Esophagus muscularis mucosa (tissue), 4 donors: ENCODE measurements around the gene CEP290. TPM values are rescaled to one million over a fixed set of nuclear protein-coding genes. Genes with fewer than 3 reads are reported as not detected.

Source experiments
- DNase-seq: peaks from one replicate; pipeline ENCODE4 v3.0.0-alpha.2; 2017; ENCODE audit errors: extremely low spot score
- H3K27ac ChIP-seq, 4 donors: fragments of 200-600 bp; sonication (generic); replicated peaks in 1 of 4; 1 replicate in 3 of 4; 2 replicates in 1 of 4; pipeline ENCODE4 v1.5.1; 2016 to 2019; ENCODE audit warnings: mild to moderate bottlenecking in 1 of 4
- H3K27me3 ChIP-seq, 4 donors: fragments of 200-600 bp; sonication (generic); one replicate each; pipeline versions ENCODE4 v1.5.1 to v1.6.0; 2016 to 2019
- H3K36me3 ChIP-seq, 4 donors: fragments of 200-600 bp; sonication (generic); one replicate each; pipeline ENCODE4 v1.5.1; 2016 to 2019
- H3K4me1 ChIP-seq, 4 donors: fragments of 200-600 bp; sonication (generic); one replicate each; pipeline ENCODE4 v1.5.1; 2016 to 2019
- H3K4me3 ChIP-seq, 4 donors: fragments of 200-600 bp; sonication (generic); 1 replicate in 2 of 4; 2 replicates in 2 of 4; pipeline ENCODE4 v1.5.1; 2016 to 2019; ENCODE audit warnings: mild to moderate bottlenecking in 4 of 4, moderate library complexity in 1 of 4
- H3K9me3 ChIP-seq, 4 donors: fragments of 200-600 bp; sonication (generic); 1 replicate in 3 of 4; 2 replicates in 1 of 4; pipeline ENCODE4 v1.5.1; 2016 to 2019
- CTCF ChIP-seq, 3 experiments: fragments of 200-600 bp in 2 of 3; fragments of 450-650 bp in 1 of 3; sonication (generic) in 2 of 3; IDR thresholded peaks; one replicate each; pipeline ENCODE4 v1.5.1; 2017 to 2019; ENCODE audit warnings: antibody characterized with exemption in 3 of 3, mild to moderate bottlenecking in 2 of 3, moderate library complexity in 1 of 3
- EP300 ChIP-seq: sonication (generic); formaldehyde crosslinking; IDR thresholded peaks from one replicate; pipeline ENCODE4 v1.6.1; 2017; ENCODE audit warnings: antibody characterized with exemption
- POLR2A ChIP-seq: fragments of 450-650 bp; IDR thresholded peaks from one replicate; pipeline ENCODE4 v1.6.1; 2017; ENCODE audit warnings: antibody characterized with exemption, moderate library complexity, mild to moderate bottlenecking, low read depth
- POLR2AphosphoS5 ChIP-seq, 2 donors: sonication (generic); formaldehyde crosslinking; IDR thresholded peaks; one replicate each; pipeline ENCODE4 v1.6.1; 2017; ENCODE audit warnings: antibody characterized with exemption in 2 of 2
- WGBS: methylation state at CpG from one replicate; pipeline ENCODE4 v1.1.5; 2018; 5-methylcytosine and 5-hydroxymethylcytosine counted together
- intact Hi-C: fragments of 100-400 bp; cut with DNase I; formaldehyde crosslinking; loops from one replicate; pipeline ENCODE4 v1.15.1; 2023
- small RNA-seq, 3 donors: library from RNA; depleted of rRNA; stranded (forward); fragments of <200 nt; gene quantifications; one replicate each; pipeline ENCODE3, GENCODE V24; 2016
- total RNA-seq, 4 donors: library from RNA; depleted of rRNA; stranded (reverse); fragments of >200 nt; gene quantifications; one replicate each; pipeline versions ENCODE4 v1.1.0 to v1.2.1, GENCODE V29; 2016

CEP290 gene
- total RNA-seq, 4 donors from 2014 or later = 8.1 to 18.1 (median 13.6) TPM

DNA sequence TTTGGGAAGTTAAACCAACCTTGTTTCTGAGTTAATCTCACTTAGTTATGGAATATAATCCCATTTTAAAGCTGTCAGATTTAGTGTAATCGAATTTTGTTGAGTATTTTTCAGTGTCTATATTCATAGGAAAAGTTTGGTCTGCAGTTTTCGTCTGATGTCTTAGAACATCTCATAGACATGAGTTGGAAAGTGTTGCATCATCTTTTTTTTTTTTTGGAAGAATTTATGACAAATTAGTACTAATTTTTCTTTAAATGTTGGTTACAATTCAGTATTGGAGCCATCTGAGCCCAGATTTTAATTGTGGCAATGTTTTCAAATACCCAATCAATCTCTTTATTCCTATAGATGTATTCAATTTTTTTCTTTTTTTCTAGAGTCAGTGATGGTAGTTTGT is 140.6 kb downstream of the CEP290 start:
- intact Hi-C loops = no loop called here
- no peaks in the 10 kb centered on the region for H3K27me3 ChIP-seq
- H3K4me3 ChIP-seq = no peak overlapping the region
- no peak for DNase-seq
- WGBS = 84% methylated on average over 2 of the region's 2 CpGs
- no peak for TF ChIP-seq POLR2A
- TF ChIP-seq POLR2AphosphoS5 (IDR thresholded peaks at IDR 0.05) = no peak
- no peak for TF ChIP-seq CTCF (IDR thresholded peaks at IDR 0.05)
- no peak for TF ChIP-seq EP300
- no peaks in the 10 kb centered on the region for H3K36me3 ChIP-seq
- peaks cover 0 to 11% (median 6%) of the 10 kb centered on the region in 4 donors for H3K9me3 ChIP-seq
- no peak overlapping the region for H3K27ac ChIP-seq
- H3K4me1 ChIP-seq = no peaks in the 10 kb centered on the region

Small RNAs within 50 kb of the gene (small RNA-seq; reads per million reads assigned to genes)
- 0 reads per million in 3 donors for gene RNA5SP364

Other genes with a start within 250 kb of the CEP290 start
- not detected for gene C12orf50, start 112.7 kb downstream of the CEP290 start, total RNA-seq
- gene TMTC3, start 219 bp upstream of the CEP290 start, total RNA-seq = 10 to 100 TPM; 16.9 to 22.2 (median 18.3) TPM